Cardiac muscle cell (in vitro differentiated cells and primary cell): ENCODE results near the gene PHF11. TPM values are rescaled to one million over a fixed set of nuclear protein-coding genes. Genes with fewer than 3 reads are reported as not detected.
A peak's percentile ranks its signal among the peaks of the same experiment; 100 is the strongest.

ENCODE experiments used
- DNase-seq, 2 donors: peaks; one replicate each; pipeline versions ENCODE4 v3.0.0 to v3.0.0-alpha.2; 2010 to 2017; ENCODE audit warnings: low read depth in 1 of 2, low spot score in 1 of 2
- H3K27ac ChIP-seq: fragments of 200-600 bp; sonication (generic); 2 replicates; pipeline ENCODE4 v1.5.1; 2016
- H3K27me3 ChIP-seq: fragments of 200-600 bp; sonication (generic); 2 replicates; pipeline ENCODE4 v1.6.0; 2016; ENCODE audit warnings: control low read depth
- H3K36me3 ChIP-seq: fragments of 200-600 bp; sonication (generic); 2 replicates; pipeline ENCODE4 v1.5.1; 2016; ENCODE audit warnings: control low read depth
- H3K4me1 ChIP-seq: fragments of 200-600 bp; sonication (generic); 2 replicates; pipeline ENCODE4 v1.8.1; 2017; ENCODE audit warnings: low read depth, mild to moderate bottlenecking, mixed run types
- H3K4me3 ChIP-seq: fragments of 200-600 bp; sonication (generic); 2 replicates; pipeline ENCODE4 v1.5.1; 2016; ENCODE audit warnings: mild to moderate bottlenecking
- H3K9me3 ChIP-seq: fragments of 200-600 bp; sonication (generic); 2 replicates; pipeline ENCODE4 v1.5.1; 2017; ENCODE audit warnings: low read depth, mild to moderate bottlenecking, control low read depth
- polyA plus RNA-seq: library from polyadenylated mRNA; unstranded; fragments of >200 nt; fragmentation: Nextera tagmentation; extraction: Ambion mirVana; gene quantifications from 2 replicates; pipeline ENCODE4 v1.2.1, GENCODE V29; 2016
- total RNA-seq: library from RNA; depleted of rRNA; stranded (reverse); fragments of >200 nt; gene quantifications from 2 replicates; pipeline ENCODE4 v1.2.3, GENCODE V29; 2016
- TF ChIP-seq, protein P1 (sequence below): IDR thresholded peaks from 2 replicates; pipeline ENCODE4 v1.5.1; 2012; ENCODE audit warnings: low read depth, mild to moderate bottlenecking, low read length

PHF11 gene
- total RNA-seq (3.7 and 4.8 TPM in 2 replicates), polyA plus RNA-seq (9.5 and 11.8 TPM in 2 replicates)

DNA sequence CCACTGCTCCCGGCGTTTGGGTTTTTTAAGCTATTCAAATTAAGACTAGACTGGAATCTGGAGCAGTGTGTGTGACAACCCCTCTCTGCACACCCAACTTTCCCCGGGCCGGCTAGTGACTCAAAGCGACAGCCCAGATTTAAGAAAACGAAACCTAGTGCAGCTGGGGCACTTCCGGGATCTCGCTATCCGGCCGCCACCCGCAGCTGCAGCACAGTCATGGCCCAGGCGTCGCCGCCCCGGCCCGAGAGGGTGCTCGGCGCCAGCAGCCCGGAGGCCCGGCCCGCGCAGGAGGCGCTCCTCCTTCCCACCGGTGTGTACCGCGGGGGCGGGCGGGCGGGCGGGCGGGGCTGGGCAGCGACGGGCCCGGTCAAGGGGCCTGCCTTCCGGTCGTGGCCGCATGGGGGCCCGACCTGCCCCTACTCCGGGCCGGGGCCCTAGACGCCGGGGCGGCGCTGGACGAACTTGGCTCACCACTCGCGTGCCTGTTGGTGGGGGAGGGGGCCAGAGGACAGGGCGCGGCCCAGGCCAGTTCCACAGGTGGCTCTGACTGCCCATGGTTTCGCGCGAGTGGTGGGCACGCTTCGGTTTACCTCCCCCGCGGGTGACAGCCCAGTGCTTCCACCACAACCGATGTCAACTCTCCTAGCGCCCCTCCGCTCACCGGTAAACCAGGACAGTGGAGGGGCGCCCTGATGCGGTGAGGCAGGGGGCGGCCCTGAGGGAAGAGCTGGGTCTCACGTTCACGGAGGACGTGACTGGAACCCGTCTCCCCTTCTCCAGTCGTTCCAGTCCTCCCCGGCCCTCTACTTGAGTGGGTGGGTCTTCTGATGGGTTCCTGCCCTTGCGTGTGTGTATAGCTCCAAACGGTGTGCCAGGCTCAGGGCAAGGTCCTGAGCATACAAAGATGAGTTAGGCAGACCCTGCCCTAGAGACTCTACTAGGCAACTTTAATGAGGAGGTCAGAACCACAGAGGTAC is at the start of gene PHF11:
PHF11 (plus strand) TSS at position 171 of the 980 bp plus-strand sequence; CDS start at position 220, 49 bp downstream.
- peak within 1 kb of the TSS; percentile 23 for H3K4me3 ChIP-seq
- H3K9me3 ChIP-seq, result no peaks in the 10 kb centered on the region
- no peaks in the 10 kb centered on the region for H3K4me1 ChIP-seq
- H3K27me3 ChIP-seq, result no peaks in the 10 kb centered on the region
- TF ChIP-seq, protein P1, sequence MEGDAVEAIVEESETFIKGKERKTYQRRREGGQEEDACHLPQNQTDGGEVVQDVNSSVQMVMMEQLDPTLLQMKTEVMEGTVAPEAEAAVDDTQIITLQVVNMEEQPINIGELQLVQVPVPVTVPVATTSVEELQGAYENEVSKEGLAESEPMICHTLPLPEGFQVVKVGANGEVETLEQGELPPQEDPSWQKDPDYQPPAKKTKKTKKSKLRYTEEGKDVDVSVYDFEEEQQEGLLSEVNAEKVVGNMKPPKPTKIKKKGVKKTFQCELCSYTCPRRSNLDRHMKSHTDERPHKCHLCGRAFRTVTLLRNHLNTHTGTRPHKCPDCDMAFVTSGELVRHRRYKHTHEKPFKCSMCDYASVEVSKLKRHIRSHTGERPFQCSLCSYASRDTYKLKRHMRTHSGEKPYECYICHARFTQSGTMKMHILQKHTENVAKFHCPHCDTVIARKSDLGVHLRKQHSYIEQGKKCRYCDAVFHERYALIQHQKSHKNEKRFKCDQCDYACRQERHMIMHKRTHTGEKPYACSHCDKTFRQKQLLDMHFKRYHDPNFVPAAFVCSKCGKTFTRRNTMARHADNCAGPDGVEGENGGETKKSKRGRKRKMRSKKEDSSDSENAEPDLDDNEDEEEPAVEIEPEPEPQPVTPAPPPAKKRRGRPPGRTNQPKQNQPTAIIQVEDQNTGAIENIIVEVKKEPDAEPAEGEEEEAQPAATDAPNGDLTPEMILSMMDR, result no peak
- no peaks in the 10 kb centered on the region for H3K36me3 ChIP-seq
- DNase-seq, result peak; percentile 64 to 75
- peak within 1 kb of the TSS; percentile 31 for H3K27ac ChIP-seq

DNA sequence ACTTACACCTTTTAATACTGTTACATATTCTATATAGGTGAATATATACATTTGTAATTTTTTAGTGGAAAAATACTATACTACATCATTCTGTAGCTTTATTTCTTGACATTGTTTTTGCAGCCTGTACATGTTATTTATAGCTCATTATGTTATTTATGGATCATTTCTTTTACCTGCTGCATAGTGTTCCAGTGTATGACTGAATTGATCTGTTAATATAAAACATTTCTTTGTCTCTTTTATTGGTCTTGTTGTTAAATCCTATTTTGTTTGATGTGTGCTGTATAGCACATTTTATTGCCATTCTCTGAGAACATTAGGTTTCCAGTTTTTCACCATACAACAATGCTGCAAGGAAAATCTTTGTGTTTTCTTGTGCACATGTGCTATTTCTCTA is 49.3 kb upstream of the PHF11 start:
- Histone ChIP-seq H3K9me3 (no peaks in the 10 kb centered on the region), H3K27ac (no peak overlapping the region), H3K4me1 (peaks cover 12% of the 10 kb centered on the region), H3K4me3 (no peak overlapping the region), H3K27me3 (no peaks in the 10 kb centered on the region), H3K36me3 (no peaks in the 10 kb centered on the region)
- no peak for DNase-seq
- TF ChIP-seq, protein P1, result no peak

DNA sequence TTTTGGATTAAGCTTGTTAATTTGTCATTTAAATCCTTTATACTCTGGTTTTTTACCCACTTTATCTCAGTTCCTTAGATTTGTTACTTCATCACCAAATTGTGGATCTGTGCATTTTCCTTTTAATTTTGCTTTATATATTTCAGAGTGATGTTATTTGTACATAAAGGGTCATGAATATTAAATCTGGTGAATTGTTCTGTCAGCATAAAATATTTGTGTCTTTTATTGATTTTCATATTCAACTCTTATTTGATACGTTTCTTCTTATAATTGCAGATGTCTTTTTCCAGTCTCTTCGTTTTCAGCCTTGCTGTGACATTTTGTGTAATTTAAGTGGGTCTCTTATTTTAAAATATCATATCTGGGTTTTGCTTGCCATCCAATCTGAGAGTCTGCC is 47.0 kb upstream of the PHF11 start:
- no peak overlapping the region for H3K4me3 ChIP-seq
- no peaks in the 10 kb centered on the region for H3K27me3 ChIP-seq
- TF ChIP-seq, protein P1, result no peak
- no peaks in the 10 kb centered on the region for H3K9me3 ChIP-seq
- peaks cover 8% of the 10 kb centered on the region for H3K4me1 ChIP-seq
- no peak overlapping the region for H3K27ac ChIP-seq
- DNase-seq, result no peak
- no peaks in the 10 kb centered on the region for H3K36me3 ChIP-seq

DNA sequence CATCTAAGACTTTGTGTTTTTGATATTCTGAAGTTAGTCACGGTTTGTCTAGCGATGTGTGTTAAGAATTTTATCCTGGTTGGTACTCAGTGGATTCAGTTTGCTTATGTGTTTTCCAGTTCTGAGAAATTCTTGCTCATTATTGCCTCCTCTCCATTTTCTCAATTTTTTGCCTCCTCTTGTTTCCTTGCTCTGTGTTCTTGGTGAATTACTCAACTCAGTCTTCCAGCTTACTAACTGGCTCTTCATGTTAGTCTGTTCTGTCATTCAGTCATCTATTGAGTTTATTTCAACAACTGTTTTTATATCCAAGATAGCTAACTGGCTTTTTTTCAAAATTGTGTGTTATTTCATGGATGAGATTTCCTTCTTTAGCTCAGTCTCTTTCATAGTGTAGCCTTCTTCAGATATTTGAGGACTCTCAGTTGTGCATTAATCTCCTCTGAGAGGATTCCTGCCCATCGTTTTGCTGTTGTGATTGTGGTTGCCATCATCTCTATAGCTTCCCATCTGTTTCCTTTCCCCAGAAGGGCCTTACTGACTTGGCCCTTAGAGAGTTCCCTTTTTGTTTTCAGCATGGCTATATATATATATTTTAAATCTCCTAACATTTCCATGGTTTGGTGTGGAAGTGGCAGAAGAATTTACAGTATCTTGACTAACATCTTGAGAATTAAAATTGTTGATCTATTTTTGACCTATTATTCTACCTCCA is 45.5 kb upstream of the PHF11 start:
- TF ChIP-seq, protein P1, result no peak
- Histone ChIP-seq H3K9me3 (no peaks in the 10 kb centered on the region), H3K27ac (no peak overlapping the region), H3K27me3 (no peaks in the 10 kb centered on the region), H3K36me3 (no peaks in the 10 kb centered on the region), H3K4me1 (peaks cover 3% of the 10 kb centered on the region), H3K4me3 (no peak overlapping the region)
- no peak for DNase-seq

DNA sequence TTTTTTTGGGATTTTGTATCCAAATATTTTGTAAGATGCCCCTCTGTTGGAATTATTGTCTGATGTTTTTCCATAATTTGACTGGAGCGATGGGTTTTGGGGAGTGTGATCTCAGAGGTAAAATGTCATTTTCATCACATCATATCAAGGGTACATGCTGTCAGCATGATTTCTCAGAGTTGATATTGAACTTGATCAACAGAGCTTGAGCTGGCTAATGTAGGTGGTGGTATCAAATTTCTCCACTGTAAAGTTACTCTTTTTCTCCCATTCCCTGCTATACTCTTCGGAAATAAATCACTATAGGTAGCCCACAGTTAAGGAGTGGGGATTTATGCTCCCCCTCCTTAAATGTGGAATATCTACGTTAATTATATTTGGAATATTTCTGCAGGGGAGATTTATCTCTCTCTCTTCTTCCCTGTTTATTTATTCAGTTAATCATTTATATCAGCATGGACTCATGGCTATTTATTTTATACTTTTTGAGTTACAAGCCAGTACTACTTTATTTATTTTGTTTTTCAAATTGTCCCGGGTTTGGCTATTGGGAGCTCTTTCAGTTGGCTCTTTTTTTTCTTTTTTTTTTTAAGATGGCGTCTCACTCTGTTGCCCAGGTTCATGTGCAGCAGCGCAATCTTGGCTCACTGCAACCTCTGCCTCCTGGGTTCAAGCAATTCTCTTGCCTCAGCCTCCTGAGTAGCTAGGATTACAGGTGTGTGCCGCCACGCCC is 42.9 kb upstream of the PHF11 start:
- H3K4me3 ChIP-seq, result no peak overlapping the region
- no peaks in the 10 kb centered on the region for H3K4me1 ChIP-seq
- DNase-seq, result no peak
- no peaks in the 10 kb centered on the region for H3K9me3 ChIP-seq
- TF ChIP-seq, protein P1, result no peak
- H3K27me3 ChIP-seq, result no peaks in the 10 kb centered on the region
- no peak overlapping the region for H3K27ac ChIP-seq
- H3K36me3 ChIP-seq, result no peaks in the 10 kb centered on the region
